GM10266 (cell line): ENCODE data around the gene ZPLD1.

ENCODE experiments used
- DNase-seq: peaks from one replicate; pipeline ENCODE4 v3.0.0; 2012; ENCODE audit errors: extremely low spot score
- CTCF ChIP-seq: IDR thresholded peaks from 2 replicates; pipeline ENCODE4 v1.5.1; 2012; ENCODE audit warnings: mild to moderate bottlenecking, low read depth; ENCODE audit not compliant: control insufficient read depth, insufficient read depth; ENCODE audit errors: missing control alignments

ZPLD1 gene

GRCh38 chr3:102528727-102529126 lies 93.9 kb downstream of the ZPLD1 start:
- no peak for TF ChIP-seq CTCF

More at GRCh38 chr3:102528727-102529126, 93.9 kb downstream of the ZPLD1 start:
- no peak for DNase-seq
